Measurements from ENCODE around the gene CFLAR. TPM values are rescaled to one million over a fixed set of nuclear protein-coding genes. Genes with fewer than 3 reads are reported as not detected.

The CFLAR gene
- total RNA-seq, 1 experiment from 2014 or later: 7.6 TPM

- no peaks in the 10 kb centered on the region for H3K4me1 ChIP-seq (ENCODE audit: insufficient read depth, low read length)
- Mint-ChIP-seq H3K9me3 (no peaks in the 10 kb centered on the region; a peak in 1 of 5 replicates), H3K4me3 (no peak overlapping the region), H3K4me1 (peaks cover 13 to 17% of the 10 kb centered on the region in 2 experiments), H3K27ac (peak overlapping the region in 2 of 3 experiments; percentile 71 to 90; a peak in 2 of 7 replicates), H3K36me3 (ENCODE audit: insufficient read depth in 1 of 3, low read depth in 3 of 3) (peaks cover 2 to 16% (median 13%) of the 10 kb centered on the region in 3 experiments; a peak in 6 of 7 replicates), H3K27me3 (ENCODE audit: low read depth) (no peaks in the 10 kb centered on the region)
- H3K27me3 ChIP-seq (ENCODE audit: insufficient read depth, low read length): no peaks in the 10 kb centered on the region
- H3K79me1 ChIP-seq (ENCODE audit: insufficient read depth, low read depth, low read length, poor library complexity, severe bottlenecking): no peaks in the 10 kb centered on the region
- no peak overlapping the region for H3K14ac ChIP-seq (ENCODE audit: insufficient read depth, low read length)
- TF ChIP-seq, protein P1, sequence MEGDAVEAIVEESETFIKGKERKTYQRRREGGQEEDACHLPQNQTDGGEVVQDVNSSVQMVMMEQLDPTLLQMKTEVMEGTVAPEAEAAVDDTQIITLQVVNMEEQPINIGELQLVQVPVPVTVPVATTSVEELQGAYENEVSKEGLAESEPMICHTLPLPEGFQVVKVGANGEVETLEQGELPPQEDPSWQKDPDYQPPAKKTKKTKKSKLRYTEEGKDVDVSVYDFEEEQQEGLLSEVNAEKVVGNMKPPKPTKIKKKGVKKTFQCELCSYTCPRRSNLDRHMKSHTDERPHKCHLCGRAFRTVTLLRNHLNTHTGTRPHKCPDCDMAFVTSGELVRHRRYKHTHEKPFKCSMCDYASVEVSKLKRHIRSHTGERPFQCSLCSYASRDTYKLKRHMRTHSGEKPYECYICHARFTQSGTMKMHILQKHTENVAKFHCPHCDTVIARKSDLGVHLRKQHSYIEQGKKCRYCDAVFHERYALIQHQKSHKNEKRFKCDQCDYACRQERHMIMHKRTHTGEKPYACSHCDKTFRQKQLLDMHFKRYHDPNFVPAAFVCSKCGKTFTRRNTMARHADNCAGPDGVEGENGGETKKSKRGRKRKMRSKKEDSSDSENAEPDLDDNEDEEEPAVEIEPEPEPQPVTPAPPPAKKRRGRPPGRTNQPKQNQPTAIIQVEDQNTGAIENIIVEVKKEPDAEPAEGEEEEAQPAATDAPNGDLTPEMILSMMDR (conservative IDR thresholded peaks at IDR 0.05): no peak
- H2BK12ac ChIP-seq (ENCODE audit: insufficient read length, low read depth, low read length): no peak overlapping the region
- H2BK15ac ChIP-seq (ENCODE audit: low read depth, low read length): no peak overlapping the region
- H4K20me1 ChIP-seq (ENCODE audit: control insufficient read depth, insufficient read depth, insufficient read length): no peaks in the 10 kb centered on the region
- no peak overlapping the region for H2BK20ac ChIP-seq (ENCODE audit: low read depth, low read length, poor library complexity, severe bottlenecking)
- no peak overlapping the region for H3K9ac ChIP-seq (ENCODE audit: extremely low read depth, insufficient read length, low read length)
- no peak overlapping the region for H3T11ph ChIP-seq (ENCODE audit: low read length)
- H3K79me2 ChIP-seq (ENCODE audit: insufficient read depth, low read length): no peaks in the 10 kb centered on the region
- H2AK5ac ChIP-seq (ENCODE audit: insufficient read length, low read length): no peak overlapping the region
- H3K27ac ChIP-seq (ENCODE audit: insufficient read length, low read depth, low read length): no peak overlapping the region
- peak overlapping the region; percentile 88 for H4K8ac ChIP-seq (replicated peaks; ENCODE audit: insufficient read length, low read depth, low read length)
- no peaks in the 10 kb centered on the region for H3K23me2 ChIP-seq (ENCODE audit: insufficient read length, low read depth, low read length, poor library complexity, severe bottlenecking)
- no peaks in the 10 kb centered on the region for H3K9me3 ChIP-seq (ENCODE audit: control insufficient read depth, low read depth, low read length)
- H3K4ac ChIP-seq (ENCODE audit: low read depth, low read length): no peak overlapping the region
- no peak overlapping the region for H3K23ac ChIP-seq (ENCODE audit: insufficient read length, low read depth, low read length)
- H4K91ac ChIP-seq (ENCODE audit: insufficient read length, low read depth, low read length): no peak overlapping the region
- WGBS (ENCODE audit: extremely low coverage, insufficient read length, low lambda C conversion rate): no CpG with 5 or more reads among the region's 3 CpGs
- H2BK120ac ChIP-seq (ENCODE audit: low read depth, low read length, poor library complexity, severe bottlenecking): no peak overlapping the region
- H3K18ac ChIP-seq (ENCODE audit: insufficient read length, low read depth, low read length): no peak overlapping the region
- no peak overlapping the region for H3K56ac ChIP-seq (ENCODE audit: insufficient read length, low read depth, low read length)
- no peak overlapping the region for H2AFZ ChIP-seq (ENCODE audit: low read length)
- no peak for DNase-seq
- no peak overlapping the region for H2BK5ac ChIP-seq (ENCODE audit: insufficient read length, low read length)
- no peak overlapping the region for H3K4me2 ChIP-seq (ENCODE audit: insufficient read depth, insufficient read length, low read length)
- no peak overlapping the region for H4K5ac ChIP-seq (ENCODE audit: insufficient read length, low read depth, low read length)
These were observed 20.9 kb downstream of the CFLAR start for GRCh38 chr2:201136889-201137321.

All from H9 (cell line).